ENCODE data around the gene OR6C70.

DNA sequence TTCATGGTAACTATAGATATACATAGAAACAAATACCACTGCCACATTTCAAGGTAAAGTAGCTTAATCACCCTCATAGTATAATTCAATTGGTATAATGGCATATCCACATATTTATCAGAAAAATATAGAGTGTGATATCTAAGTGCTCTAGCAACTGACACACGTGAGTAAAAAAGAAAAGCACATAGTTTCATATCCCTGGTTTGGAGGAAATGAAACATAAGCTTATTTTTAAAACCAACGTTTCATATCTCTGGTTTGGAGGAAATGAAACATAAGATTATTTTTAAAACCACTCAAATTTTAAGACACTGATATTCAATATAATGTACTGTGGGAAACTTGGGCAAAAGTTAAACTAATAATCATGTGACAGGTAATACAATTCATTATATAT lies 2.1 kb downstream of the OR6C70 start:
- TF ChIP-seq CTCF (IDR thresholded peaks at IDR 0.05; ENCODE audit: low read length) (no peak), EZH2 (IDR thresholded peaks at IDR 0.05; ENCODE audit: borderline replicate concordance, low read length) (no peak)

Data from OCI-LY1 (cell line).